Caki2 (cell line): Measurements from ENCODE around the gene CRYGN. TPM values are rescaled to one million over a fixed set of nuclear protein-coding genes. Genes with fewer than 3 reads are reported as not detected.

ENCODE experiments used
- DNase-seq: peaks from one replicate; pipeline ENCODE4 v3.0.0-alpha.2; 2015; ENCODE audit warnings: low read depth
- in situ Hi-C: cut with HindIII; loops from 2 replicates; pipeline ENCODE4 v1.10.0; 2016; ENCODE audit warnings: low sequenced_read_pairs, low pct_unique_long_range_greater_than_20kb, mixed read lengths
- total RNA-seq: library from RNA; depleted of rRNA; stranded (reverse); fragments of >200 nt; shearing (Covaris generic); gene quantifications from 2 replicates; pipeline ENCODE4 v1.2.3, GENCODE V29; 2014; ENCODE audit warnings: low replicate concordance

The CRYGN gene
- total RNA-seq, 1 experiment from 2014 or later, result not detected

GRCh38 chr7:151415375-151416105 is 24.4 kb downstream of the CRYGN start:
- in situ Hi-C loops, result no loop called here
- no peak for DNase-seq

DNA sequence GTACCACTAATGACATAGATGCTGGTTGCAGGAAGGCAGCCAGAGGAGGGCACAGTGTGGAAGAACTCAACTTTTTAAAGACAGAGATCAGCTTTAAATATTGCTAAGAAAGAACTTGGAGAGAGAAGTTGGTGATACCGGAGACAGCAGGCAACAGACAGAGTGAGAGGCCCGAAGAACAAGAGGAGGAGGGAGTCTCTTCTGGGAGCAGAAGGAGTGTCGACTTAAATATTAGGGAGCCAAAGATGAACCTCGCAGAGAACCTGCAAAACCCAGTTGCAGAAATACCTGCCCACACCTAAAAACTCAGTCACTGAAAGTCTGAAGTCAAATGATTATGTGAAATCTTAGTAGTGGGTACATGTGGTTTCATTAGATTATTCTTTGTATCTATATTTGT is 26.7 kb downstream of the CRYGN start:
- in situ Hi-C loops, result no loop called here
- DNase-seq, result no peak

DNA sequence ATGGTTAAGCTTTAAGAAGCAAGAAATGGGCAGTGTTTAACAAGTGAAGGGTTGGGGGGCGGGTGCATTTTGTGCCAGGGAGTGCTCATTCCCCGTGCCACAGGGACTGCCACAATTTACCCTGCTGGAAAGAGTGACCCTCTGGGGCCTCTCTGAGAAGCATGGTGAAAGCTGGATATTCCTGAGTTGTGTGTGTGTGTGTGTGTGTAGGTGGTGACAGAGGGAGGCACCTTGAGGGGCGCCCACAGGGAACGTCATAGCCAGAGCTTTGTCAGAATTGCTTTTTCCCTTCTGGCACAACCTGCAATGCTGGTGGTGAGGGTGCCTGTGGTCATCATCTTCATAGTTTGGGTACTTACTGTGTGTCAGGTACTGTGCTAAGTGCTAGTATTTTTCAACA is 27.6 kb downstream of the CRYGN start:
- in situ Hi-C loops, result no loop called here
- DNase-seq, result no peak

- no peak for DNase-seq
- in situ Hi-C loops, result no loop called here
Observed at GRCh38 chr7:151411551-151411950, 28.4 kb downstream of the CRYGN start.

DNA sequence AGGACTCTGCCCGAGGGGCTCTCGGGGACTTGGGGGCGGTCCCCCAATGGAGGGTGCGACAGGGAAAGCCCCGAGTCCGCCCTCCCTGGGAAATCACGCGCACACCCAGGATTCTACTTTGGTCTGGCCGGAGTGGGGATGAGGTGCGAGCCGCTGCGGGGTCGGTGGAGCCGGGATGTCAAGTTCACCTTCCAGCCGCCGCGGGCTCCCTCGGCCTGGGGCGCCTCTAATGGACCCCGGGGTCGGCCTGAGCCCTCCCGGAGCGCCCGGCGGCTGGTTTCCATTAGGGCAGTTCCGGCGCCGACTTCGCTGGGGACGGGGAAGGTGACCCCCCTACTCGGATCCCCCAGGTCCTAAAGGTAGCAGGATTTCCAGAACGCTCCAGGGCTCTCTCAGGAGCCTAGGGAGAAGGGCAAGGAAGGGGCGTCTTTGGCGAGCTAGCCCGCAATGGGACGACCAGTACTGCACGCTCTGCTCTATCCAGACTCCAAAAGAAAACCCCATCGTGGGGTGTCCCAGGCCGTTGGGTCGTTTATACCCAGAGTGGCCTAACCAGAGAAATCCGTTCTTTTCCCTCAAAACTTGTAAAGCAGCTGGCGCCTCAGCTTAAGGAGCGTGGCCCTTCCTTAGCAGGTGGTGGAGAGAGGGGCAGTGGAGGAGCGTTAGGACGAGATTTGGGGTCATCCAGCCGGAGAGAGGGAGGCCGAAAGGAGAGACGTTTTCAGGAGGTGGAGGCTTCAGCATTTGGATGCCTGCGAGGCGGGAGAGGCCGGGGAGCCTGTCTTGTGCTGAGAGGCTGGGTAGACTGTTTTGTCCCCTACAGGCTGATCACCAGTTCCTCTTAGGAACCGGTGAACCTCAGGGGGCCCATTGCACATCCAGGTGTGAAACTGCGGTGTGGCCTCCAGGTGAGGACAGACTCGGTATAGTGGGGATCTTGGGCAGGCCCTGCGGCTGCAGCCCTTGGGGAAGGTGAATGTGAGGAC is 29.2 kb downstream of the CRYGN start:
- in situ Hi-C loops, result no loop called here
- DNase-seq, result no peak

DNA sequence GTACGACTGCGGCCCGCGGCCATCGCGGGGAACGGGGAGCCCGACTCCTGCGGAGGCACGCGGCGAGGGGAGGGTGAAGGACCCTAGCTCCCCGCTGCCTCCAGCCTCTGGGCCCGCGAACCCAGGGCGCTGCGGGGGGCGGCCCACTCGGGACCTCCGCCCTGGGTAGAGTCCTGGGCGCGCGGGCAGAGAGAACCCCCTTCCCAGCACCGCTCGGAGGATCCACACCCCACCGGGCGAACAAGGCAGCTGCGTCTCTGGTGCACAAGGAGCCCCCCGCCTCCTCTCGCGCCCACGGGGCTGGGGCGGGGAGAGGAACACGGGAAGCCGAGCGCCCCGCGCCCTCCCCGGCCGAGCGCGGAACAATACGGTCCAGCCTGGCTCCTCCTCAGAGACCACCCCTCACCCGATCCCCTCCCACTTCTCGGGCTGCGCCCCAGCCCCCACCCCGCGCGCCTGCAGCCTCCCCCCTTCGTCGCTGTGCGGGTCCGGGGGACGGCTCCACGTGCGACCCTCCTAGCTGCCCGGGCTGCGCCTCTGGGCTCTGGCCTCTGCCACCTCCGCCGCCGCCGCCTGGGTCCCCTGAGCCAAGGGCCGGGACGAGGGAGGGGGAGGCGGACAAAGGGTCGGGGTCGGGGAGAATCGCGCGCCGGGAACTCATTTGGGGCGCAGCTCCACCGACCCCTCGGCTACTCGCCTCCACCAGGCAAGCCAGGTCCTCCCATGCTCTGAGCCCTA is 30.1 kb downstream of the CRYGN start, which contains the start of gene WDR86:
TSS of gene WDR86 (minus strand) at position 372 of the 738 bp plus-strand sequence. CDS start 449 bp downstream, outside the sequence.
- DNase-seq, result no peak
- in situ Hi-C loops, result no loop called here

- DNase-seq, result no peak
- in situ Hi-C loops, result no loop called here
Observed at GRCh38 chr7:151408839-151409666, 30.9 kb downstream of the CRYGN start.

GRCh38 chr7:151408498-151408838 is 31.5 kb downstream of the CRYGN start:
- in situ Hi-C loops, result no loop called here
- no peak for DNase-seq

DNA sequence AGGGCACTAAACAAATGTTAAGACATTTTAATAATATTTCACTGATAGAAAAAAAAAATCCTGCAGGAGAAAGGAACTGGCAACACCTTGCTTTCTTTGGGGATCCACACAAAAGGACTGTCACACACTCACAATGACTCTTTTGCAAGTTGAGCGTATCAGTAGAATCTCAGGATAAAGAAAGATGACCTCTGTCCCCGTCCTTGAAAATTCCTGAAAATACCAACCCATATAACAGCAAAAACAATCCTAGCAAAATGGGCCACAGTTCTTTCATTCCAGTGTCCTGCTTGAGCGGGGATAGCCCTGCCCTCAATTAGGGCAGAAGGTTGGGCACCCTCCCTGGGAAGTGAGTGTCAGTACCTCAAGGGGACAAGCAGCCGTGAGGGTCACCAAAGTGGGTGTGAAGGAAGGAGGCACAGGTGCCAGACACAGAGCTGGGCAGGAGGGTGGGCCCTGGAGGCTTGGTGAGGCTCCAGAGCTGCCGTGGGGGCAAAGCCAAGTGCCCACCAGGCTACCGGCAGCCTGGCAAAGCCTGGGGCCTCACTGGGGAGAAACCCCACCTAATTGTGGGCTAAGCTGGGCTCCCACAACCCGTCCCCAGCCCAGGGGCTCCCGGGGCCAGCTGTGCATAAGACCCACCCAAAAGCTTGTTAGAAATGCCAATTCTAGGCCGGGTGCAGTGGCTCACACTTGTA is 32.9 kb downstream of the CRYGN start:
- in situ Hi-C loops, result no loop called here
- no peak for DNase-seq

GRCh38 chr7:151406051-151406875 is 33.7 kb downstream of the CRYGN start:
- in situ Hi-C loops, result no loop called here
- DNase-seq, result no peak

GRCh38 chr7:151405588-151405987 is 34.4 kb downstream of the CRYGN start:
- no peak for DNase-seq
- in situ Hi-C loops, result no loop called here

DNA sequence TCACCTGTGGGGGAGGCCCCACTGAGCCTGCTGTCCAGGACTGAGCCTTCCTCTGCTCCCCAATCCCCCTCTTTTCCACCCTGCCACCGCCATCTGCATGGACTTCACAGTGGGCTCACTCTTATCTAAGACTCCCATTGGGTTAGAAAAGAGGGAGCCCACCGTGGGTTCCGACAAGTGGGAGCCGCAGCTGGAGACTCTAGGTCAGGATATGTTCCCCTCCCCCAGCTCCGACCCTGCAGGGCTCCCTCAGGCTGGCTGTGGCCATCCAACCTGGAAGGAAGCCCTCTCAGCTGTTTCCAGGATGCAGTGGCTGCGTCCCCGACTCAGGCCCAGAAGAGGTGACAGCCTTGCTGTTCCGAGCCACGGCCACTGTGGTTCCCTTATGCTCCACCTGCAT is 34.9 kb downstream of the CRYGN start:
- in situ Hi-C loops, result no loop called here

DNA sequence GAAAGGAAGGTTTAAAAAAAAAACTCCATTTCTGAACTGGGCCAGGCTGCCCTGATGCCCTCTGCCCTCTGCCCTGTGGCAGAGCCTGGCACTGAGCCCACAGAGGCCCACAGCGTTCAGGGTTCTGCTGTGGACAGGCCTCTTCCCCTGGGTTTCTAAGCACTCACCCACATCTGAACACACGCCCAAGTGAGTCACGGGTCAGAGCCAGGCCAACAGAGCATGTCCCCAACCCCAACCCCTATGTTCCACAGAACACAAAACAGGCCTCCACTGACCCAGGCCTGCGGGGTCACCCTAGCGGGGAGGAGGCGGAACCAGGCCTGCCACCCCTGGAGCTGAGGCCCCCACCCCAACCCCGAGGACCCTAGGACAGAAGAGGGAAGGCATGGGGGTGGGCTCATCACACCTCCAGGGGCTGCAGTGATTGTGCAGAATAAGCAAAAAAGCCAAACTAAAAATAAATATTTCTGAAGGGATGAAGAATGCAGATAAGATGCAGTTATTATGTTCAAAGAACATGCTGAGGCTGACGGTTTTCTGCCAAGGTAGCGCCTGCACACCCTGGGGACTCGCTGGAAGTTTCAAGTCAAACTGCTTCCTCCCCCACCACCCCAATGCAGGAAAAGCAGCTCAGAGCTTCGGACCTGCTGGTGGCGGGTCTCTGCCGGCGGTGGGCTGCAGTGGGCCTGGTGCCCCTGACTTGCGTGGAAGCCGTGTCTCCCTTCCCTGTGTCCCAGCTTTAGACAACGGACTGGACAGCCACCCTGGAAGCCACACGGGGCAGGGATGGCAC is 35.5 kb downstream of the CRYGN start:
- no peak for DNase-seq
- in situ Hi-C loops, result no loop called here

More for the DNA sequence above, 34.9 kb downstream of the CRYGN start:
- DNase-seq, result no peak

DNA sequence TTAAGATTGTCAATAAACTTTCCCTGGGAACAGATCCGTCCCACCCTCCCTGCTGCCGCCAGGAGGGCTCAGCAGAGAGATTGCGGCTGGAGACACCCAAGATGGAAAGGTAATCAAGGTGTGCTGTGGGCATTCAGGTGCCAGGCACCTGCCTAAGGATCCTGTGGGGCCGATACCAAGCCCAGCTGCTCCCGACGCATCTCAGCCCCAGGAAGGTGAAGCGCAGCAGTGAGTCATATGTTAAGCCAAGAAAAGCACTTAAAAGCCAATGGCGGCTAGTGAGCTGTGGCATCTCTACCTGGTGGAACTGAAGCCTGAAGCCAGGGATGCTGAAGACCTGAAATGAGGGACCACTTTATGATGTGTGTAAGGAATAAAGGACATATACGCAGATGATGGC is 36.2 kb downstream of the CRYGN start:
- no peak for DNase-seq
- in situ Hi-C loops, result no loop called here

GRCh38 chr7:151402029-151402835 is 37.7 kb downstream of the CRYGN start:
- no peak for DNase-seq
- in situ Hi-C loops, result no loop called here
